ENCODE data around the gene CEP128. TPM values are rescaled to one million over a fixed set of nuclear protein-coding genes. Genes with fewer than 3 reads are reported as not detected.

Gene CEP128
- total and polyA plus RNA-seq, 8 donors: 1.1 to 240 (median 2.6) TPM

DNA sequence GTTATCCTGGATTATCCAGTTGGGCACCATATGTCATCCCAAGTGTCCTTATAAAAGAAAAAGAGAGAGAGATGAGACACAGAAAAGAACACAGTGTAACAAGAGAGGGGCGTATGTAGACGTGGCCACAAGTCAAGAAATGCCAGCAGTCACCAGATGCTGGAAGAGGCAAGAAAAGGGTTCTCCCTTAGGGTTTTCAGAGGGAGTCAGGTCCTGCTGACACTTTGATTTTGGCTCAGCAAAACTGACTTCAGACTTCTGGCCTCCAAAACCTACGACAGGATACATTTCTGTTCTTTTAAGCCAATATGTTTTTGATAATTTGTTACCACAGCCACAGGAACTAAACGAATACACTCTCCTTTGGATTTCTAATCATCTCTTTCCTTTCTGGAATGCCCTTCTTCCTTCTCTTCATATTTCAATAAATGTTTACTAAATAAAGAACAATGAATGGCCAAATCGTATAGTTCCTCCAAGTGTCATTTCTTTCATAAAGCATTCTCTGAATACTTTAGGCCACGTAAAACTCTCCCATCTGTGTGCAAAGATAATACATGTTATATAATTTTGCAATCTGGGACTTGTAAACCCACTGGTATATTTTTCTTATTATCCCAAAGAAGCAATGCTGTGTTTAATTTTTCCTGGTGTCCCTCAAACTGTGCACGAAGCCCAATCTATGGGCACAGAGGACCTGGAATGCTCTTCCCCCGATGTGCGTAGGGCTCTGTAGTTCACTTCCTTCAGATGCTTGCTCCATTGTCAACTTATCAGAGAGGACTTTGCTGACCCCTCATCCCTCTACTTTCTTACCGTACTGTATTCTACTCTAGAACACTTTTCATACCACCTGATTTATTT is 303.6 kb downstream of the CEP128 start:
- no peak for DNase-seq
- Histone ChIP-seq H3K36me3 (no peaks in the 10 kb centered on the region), H3K4me1 (no peaks in the 10 kb centered on the region), H3K4me3 (no peak overlapping the region), H3K9me3 (no peaks in the 10 kb centered on the region), H3K27ac (no peak overlapping the region), H3K27me3 (no peaks in the 10 kb centered on the region)
- intact Hi-C loops (cut with DNase I; ENCODE audit: low total_unique reads): no loop called here
- TF ChIP-seq, protein P1, sequence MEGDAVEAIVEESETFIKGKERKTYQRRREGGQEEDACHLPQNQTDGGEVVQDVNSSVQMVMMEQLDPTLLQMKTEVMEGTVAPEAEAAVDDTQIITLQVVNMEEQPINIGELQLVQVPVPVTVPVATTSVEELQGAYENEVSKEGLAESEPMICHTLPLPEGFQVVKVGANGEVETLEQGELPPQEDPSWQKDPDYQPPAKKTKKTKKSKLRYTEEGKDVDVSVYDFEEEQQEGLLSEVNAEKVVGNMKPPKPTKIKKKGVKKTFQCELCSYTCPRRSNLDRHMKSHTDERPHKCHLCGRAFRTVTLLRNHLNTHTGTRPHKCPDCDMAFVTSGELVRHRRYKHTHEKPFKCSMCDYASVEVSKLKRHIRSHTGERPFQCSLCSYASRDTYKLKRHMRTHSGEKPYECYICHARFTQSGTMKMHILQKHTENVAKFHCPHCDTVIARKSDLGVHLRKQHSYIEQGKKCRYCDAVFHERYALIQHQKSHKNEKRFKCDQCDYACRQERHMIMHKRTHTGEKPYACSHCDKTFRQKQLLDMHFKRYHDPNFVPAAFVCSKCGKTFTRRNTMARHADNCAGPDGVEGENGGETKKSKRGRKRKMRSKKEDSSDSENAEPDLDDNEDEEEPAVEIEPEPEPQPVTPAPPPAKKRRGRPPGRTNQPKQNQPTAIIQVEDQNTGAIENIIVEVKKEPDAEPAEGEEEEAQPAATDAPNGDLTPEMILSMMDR (IDR thresholded peaks at IDR 0.05): no peak
- TF ChIP-seq EP300 (IDR thresholded peaks at IDR 0.05) (no peak), POLR2A (IDR thresholded peaks at IDR 0.05) (no peak), POLR2AphosphoS5 (IDR thresholded peaks at IDR 0.05) (no peak)
- 85 to 91% (median 88%) methylated on average over 10 of the region's 10 CpGs for WGBS, 5 donors

DNA sequence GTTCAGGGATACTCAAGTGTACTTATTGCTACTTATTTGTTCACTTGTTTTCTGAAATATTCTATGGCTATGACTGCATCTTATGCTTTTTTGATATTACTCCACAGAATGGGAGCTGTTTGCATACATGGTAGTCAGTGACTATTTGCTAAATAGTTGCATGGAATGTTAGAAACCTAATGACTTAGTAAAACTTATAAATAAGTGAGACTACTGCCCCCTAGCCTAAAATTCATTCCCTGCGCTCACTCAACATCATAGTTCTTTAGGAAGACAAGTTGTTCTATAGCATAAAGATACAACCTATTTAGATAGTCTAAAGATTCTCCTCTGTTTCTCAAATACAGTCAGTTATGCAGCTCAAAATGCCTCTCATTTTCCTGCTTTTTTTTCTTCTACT is 305.5 kb downstream of the CEP128 start:
- H3K9me3 ChIP-seq: no peaks in the 10 kb centered on the region
- DNase-seq: no peak
- H3K27me3 ChIP-seq: no peaks in the 10 kb centered on the region
- H3K27ac ChIP-seq: no peak overlapping the region
- 88 to 100% (median 96%) methylated on average over 1 of the region's 1 CpG for WGBS, 5 donors
- no peaks in the 10 kb centered on the region for H3K4me1 ChIP-seq
- TF ChIP-seq EP300 (IDR thresholded peaks at IDR 0.05) (no peak), POLR2A (IDR thresholded peaks at IDR 0.05) (no peak), POLR2AphosphoS5 (IDR thresholded peaks at IDR 0.05) (no peak)
- TF ChIP-seq, protein P1 (IDR thresholded peaks at IDR 0.05): no peak
- intact Hi-C loops (cut with DNase I; ENCODE audit: low total_unique reads): no loop called here
- no peaks in the 10 kb centered on the region for H3K36me3 ChIP-seq
- no peak overlapping the region for H3K4me3 ChIP-seq

DNA sequence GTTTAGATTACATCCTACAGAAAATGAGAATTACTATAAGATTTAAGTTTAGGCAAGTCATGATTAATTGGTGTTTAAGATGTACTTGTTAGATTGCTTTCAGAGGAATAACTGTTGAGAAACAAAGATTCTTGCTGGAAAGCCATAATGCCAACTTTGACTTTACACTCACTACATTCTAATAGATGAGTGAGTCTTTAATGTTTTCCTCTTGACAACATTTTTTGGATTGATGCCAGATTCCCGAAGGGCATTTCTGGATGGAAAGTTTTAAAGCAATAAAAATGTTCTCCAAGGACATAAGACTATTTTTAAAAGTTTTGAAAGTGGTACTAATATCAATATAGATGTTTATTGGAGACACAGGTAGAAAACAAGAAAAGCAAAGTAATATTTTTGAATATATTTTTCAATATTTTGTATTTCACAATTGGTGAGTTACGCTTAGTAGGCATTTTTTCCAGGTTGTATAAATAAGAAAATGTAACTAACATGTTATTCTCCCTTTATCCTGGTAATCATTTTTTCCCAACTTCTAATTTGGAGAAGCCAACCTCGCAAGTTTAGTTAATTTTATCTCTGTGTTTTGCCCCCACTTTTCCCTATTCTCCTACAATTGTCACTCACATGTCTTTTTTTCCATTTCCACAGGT is 307.3 kb downstream of the CEP128 start:
- no peak for DNase-seq
- 75 to 84% (median 80%) methylated on average over 3 of the region's 3 CpGs for WGBS, 5 donors
- Histone ChIP-seq H3K4me3 (no peak overlapping the region), H3K27me3 (no peaks in the 10 kb centered on the region), H3K9me3 (no peaks in the 10 kb centered on the region), H3K27ac (no peak overlapping the region), H3K36me3 (no peaks in the 10 kb centered on the region), H3K4me1 (no peaks in the 10 kb centered on the region)
- no peak for TF ChIP-seq POLR2AphosphoS5 (IDR thresholded peaks at IDR 0.05)
- TF ChIP-seq, protein P1 (IDR thresholded peaks at IDR 0.05): no peak
- TF ChIP-seq EP300 (IDR thresholded peaks at IDR 0.05): no peak
- TF ChIP-seq POLR2A (IDR thresholded peaks at IDR 0.05): no peak
- intact Hi-C loops (cut with DNase I; ENCODE audit: low total_unique reads): no loop called here

DNA sequence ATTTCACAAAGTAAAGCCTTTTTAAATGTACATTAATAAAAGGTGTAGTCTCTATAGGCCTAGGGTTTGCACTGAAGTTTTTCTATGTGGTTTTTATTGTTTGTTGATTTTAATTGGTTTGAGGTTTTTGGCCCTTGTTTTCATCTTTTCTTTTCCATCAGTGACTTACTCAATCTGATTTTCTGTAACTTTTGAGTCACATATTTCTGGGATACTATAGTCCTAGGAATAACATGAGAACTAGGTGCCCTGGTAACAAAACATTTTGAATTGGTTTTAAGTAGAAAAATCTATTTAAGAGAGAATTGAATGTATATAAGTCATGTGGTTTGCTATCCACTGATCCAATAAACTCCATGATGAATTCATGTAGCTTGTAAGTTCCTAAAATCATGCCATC is 311.9 kb downstream of the CEP128 start:
- intact Hi-C loops (cut with DNase I; ENCODE audit: low total_unique reads): no loop called here
- no peaks in the 10 kb centered on the region for H3K27me3 ChIP-seq
- H3K4me3 ChIP-seq: no peak overlapping the region
- no peak overlapping the region for H3K27ac ChIP-seq
- peaks cover 0 to 6% (median 0%) of the 10 kb centered on the region in 4 donors for H3K4me1 ChIP-seq
- no peaks in the 10 kb centered on the region for H3K36me3 ChIP-seq
- no peak for TF ChIP-seq POLR2A (IDR thresholded peaks at IDR 0.05)
- no peak for TF ChIP-seq EP300 (IDR thresholded peaks at IDR 0.05)
- H3K9me3 ChIP-seq: no peaks in the 10 kb centered on the region
- DNase-seq: no peak

All from stomach (tissue), 9 donors.